GM23338 (cell line): ENCODE results near the gene SYT5. TPM values are rescaled to one million over a fixed set of nuclear protein-coding genes. Genes with fewer than 3 reads are reported as not detected.

Experiments used
- ATAC-seq: fragments of 200-7000 bp; cut with Tn5 transposase; 3 replicates; pipeline ENCODE4 v1.9.1; 2020
- DNase-seq: peaks from one replicate; pipeline ENCODE4 v3.0.0-alpha.2; 2015; ENCODE audit warnings: low spot score
- H2AFZ ChIP-seq: fragments of 200-600 bp; sonication (generic); 2 replicates; pipeline ENCODE4 v1.8.0; 2016; ENCODE audit warnings: antibody characterized with exemption, mild to moderate bottlenecking, moderate library complexity
- H3F3A ChIP-seq: fragments of 200-600 bp; sonication (generic); replicated peaks from 2 replicates; pipeline ENCODE4 v1.8.0; 2017; ENCODE audit warnings: antibody characterized with exemption, mixed run types, low read depth
- H3K27ac ChIP-seq: fragments of 200-600 bp; sonication (generic); 2 replicates; pipeline ENCODE4 v1.6.1; 2016; ENCODE audit warnings: low read depth
- H3K27me3 ChIP-seq: fragments of 200-600 bp; sonication (generic); 2 replicates; pipeline ENCODE4 v1.8.0; 2016; ENCODE audit warnings: mild to moderate bottlenecking, mixed run types, moderate library complexity; ENCODE audit not compliant: insufficient read depth
- H3K36me3 ChIP-seq: fragments of 200-600 bp; sonication (generic); 2 replicates; pipeline ENCODE4 v1.8.0; 2016; ENCODE audit warnings: mild to moderate bottlenecking; ENCODE audit not compliant: insufficient read depth
- H3K4me1 ChIP-seq: fragments of 200-600 bp; sonication (generic); 2 replicates; pipeline ENCODE4 v1.8.0; 2016; ENCODE audit warnings: mild to moderate bottlenecking, moderate library complexity; ENCODE audit not compliant: insufficient read depth
- H3K4me2 ChIP-seq: fragments of 200-600 bp; sonication (generic); 2 replicates; pipeline ENCODE4 v1.7.1; 2017; ENCODE audit warnings: mixed run types
- H3K4me3 ChIP-seq: fragments of 200-600 bp; sonication (generic); 2 replicates; pipeline ENCODE4 v1.6.1; 2016; ENCODE audit warnings: mixed run types
- H3K79me2 ChIP-seq: fragments of 200-600 bp; sonication (generic); replicated peaks from 2 replicates; pipeline ENCODE4 v1.8.0; 2017; ENCODE audit warnings: mild to moderate bottlenecking; ENCODE audit not compliant: insufficient read depth
- H3K9me2 ChIP-seq: fragments of 200-600 bp; sonication (generic); 2 replicates; pipeline ENCODE4 v1.8.0; 2017; ENCODE audit not compliant: insufficient read depth
- H4K20me1 ChIP-seq: fragments of 200-600 bp; sonication (generic); replicated peaks from 2 replicates; pipeline ENCODE4 v1.8.0; 2017; ENCODE audit warnings: mild to moderate bottlenecking; ENCODE audit not compliant: insufficient read depth
- H3K27ac Mint-ChIP-seq: 2 replicates; pipeline ENCODE4 v1.8.0; 2020; ENCODE audit warnings: inconsistent platforms, mild to moderate bottlenecking, moderate library complexity, mixed read lengths
- H3K27me3 Mint-ChIP-seq: 3 replicates; pipeline ENCODE4 v1.8.0; 2022; ENCODE audit warnings: low read depth, mild to moderate bottlenecking, moderate library complexity, mixed read lengths, inconsistent platforms; ENCODE audit not compliant: insufficient read depth, poor library complexity
- H3K36me3 Mint-ChIP-seq: 3 replicates; pipeline ENCODE4 v1.8.0; 2021; ENCODE audit warnings: low read depth, mild to moderate bottlenecking, inconsistent platforms, moderate library complexity, mixed read lengths
- H3K4me1 Mint-ChIP-seq: 3 replicates; pipeline ENCODE4 v1.8.0; 2020; ENCODE audit warnings: mild to moderate bottlenecking, inconsistent platforms, mixed read lengths
- H3K4me3 Mint-ChIP-seq: 3 replicates; pipeline ENCODE4 v1.8.0; 2021; ENCODE audit warnings: moderate library complexity, mild to moderate bottlenecking, inconsistent platforms, mixed read lengths
- H3K9me3 Mint-ChIP-seq: 3 replicates; pipeline ENCODE4 v1.8.0; 2020; ENCODE audit warnings: moderate library complexity, mild to moderate bottlenecking, inconsistent platforms, mixed read lengths
- CREB1 ChIP-seq: fragments of 250-450 bp; sonication (Bioruptor Pico); IDR thresholded peaks from 2 replicates; pipeline ENCODE4 v1.5.0; 2020; ENCODE audit warnings: low read depth, mild to moderate bottlenecking, moderate library complexity
- EZH2 ChIP-seq: fragments of 200-600 bp; sonication (generic); IDR thresholded peaks from one replicate; pipeline ENCODE4 v1.8.0; 2017; ENCODE audit warnings: antibody characterized with exemption, mild to moderate bottlenecking, low read depth; ENCODE audit not compliant: unreplicated experiment
- EZH2phosphoT487 ChIP-seq: fragments of 200-600 bp; sonication (generic); IDR thresholded peaks from one replicate; pipeline ENCODE4 v1.8.1; 2018; ENCODE audit warnings: antibody characterized with exemption; ENCODE audit not compliant: unreplicated experiment
- JUNB ChIP-seq: IDR thresholded peaks from one replicate; pipeline ENCODE4 v1.6.1; 2016; ENCODE audit warnings: antibody characterized with exemption; ENCODE audit not compliant: unreplicated experiment
- NANOG ChIP-seq: IDR thresholded peaks from 2 replicates; pipeline ENCODE4 v1.6.1; 2016; ENCODE audit warnings: antibody characterized with exemption, borderline replicate concordance
- POLR2AphosphoS5 ChIP-seq: IDR thresholded peaks from 2 replicates; pipeline ENCODE4 v1.6.1; 2016; ENCODE audit warnings: antibody characterized with exemption, low read depth
- ZNF114 ChIP-seq: fragments of 250-450 bp; sonication (Bioruptor Pico); IDR thresholded peaks from 2 replicates; pipeline ENCODE4 v1.5.0; 2020; ENCODE audit warnings: mild to moderate bottlenecking, moderate library complexity
- ZNF331 ChIP-seq: fragments of 250-450 bp; sonication (Bioruptor Pico); IDR thresholded peaks from 2 replicates; pipeline ENCODE4 v1.5.0; 2020; ENCODE audit warnings: low read depth, mild to moderate bottlenecking, moderate library complexity
- polyA plus RNA-seq: library from polyadenylated mRNA; unstranded; fragments of >200 nt; fragmentation: Nextera tagmentation; extraction: Ambion mirVana; gene quantifications from 2 replicates; pipeline ENCODE4 v1.2.1, GENCODE V29; 2016
- total RNA-seq: library from RNA; depleted of rRNA; stranded (reverse); fragments of >200 nt; shearing (Covaris generic); gene quantifications from 2 replicates; pipeline ENCODE4 v1.2.3, GENCODE V29; 2014
- TF ChIP-seq, protein P1 (sequence below): IDR thresholded peaks from one replicate; pipeline ENCODE4 v1.6.1; 2018; ENCODE audit warnings: antibody characterized with exemption; ENCODE audit not compliant: unreplicated experiment
- TF ChIP-seq, protein P2 (sequence below): IDR thresholded peaks from 2 replicates; pipeline ENCODE4 v1.6.1; 2016; ENCODE audit warnings: antibody characterized with exemption

SYT5 gene
- total and polyA plus RNA-seq, 2 experiments from 2014 or later: 2.1 to 4.7 TPM

DNA sequence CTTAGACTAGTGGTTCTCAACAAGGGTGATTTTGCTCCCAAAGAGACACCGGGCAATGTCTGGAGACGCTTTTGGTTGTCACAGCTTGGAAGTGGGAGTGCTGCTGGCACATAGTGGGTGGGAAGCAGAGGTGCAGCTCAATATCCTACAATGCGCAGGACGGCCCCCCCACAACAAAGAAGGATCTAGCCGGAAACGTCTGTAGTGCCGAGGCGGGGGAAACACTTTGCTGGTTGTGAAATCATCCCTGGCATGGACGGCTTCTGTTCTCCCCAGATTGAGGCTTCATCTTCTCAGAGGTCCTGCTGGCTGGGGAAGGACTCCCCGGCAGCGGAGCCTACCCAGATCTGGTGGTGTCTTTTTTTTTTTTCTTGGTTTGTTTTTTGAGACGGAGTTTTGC lies 13.4 kb upstream of the SYT5 start:
- H3K36me3 Mint-ChIP-seq: no peaks in the 10 kb centered on the region
- H3K4me1 Mint-ChIP-seq: no peaks in the 10 kb centered on the region
- Histone ChIP-seq H3K79me2 (no peaks in the 10 kb centered on the region), H2AFZ (no peak overlapping the region), H3F3A (no peaks in the 10 kb centered on the region), H3K4me2 (no peak overlapping the region), H3K4me1 (no peaks in the 10 kb centered on the region), H3K4me3 (no peak overlapping the region), H3K9me2 (peaks cover 7% of the 10 kb centered on the region; the same call in 1 of the 2 replicates), H3K27me3 (no peaks in the 10 kb centered on the region), H3K27ac (no peak overlapping the region), H4K20me1 (no peaks in the 10 kb centered on the region), H3K36me3 (no peaks in the 10 kb centered on the region)
- H3K9me3 Mint-ChIP-seq: no peaks in the 10 kb centered on the region
- ATAC-seq (no peak), DNase-seq (no peak)
- peaks cover 3% of the 10 kb centered on the region for H3K27me3 Mint-ChIP-seq
- no peak overlapping the region for H3K4me3 Mint-ChIP-seq
- TF ChIP-seq JUNB (no peak), ZNF114 (no peak), NANOG (no peak), ZNF331 (CRISPR knock-in tag) (no peak), CREB1 (no peak), EZH2 (no peak), EZH2phosphoT487 (no peak)
- TF ChIP-seq, protein P1, sequence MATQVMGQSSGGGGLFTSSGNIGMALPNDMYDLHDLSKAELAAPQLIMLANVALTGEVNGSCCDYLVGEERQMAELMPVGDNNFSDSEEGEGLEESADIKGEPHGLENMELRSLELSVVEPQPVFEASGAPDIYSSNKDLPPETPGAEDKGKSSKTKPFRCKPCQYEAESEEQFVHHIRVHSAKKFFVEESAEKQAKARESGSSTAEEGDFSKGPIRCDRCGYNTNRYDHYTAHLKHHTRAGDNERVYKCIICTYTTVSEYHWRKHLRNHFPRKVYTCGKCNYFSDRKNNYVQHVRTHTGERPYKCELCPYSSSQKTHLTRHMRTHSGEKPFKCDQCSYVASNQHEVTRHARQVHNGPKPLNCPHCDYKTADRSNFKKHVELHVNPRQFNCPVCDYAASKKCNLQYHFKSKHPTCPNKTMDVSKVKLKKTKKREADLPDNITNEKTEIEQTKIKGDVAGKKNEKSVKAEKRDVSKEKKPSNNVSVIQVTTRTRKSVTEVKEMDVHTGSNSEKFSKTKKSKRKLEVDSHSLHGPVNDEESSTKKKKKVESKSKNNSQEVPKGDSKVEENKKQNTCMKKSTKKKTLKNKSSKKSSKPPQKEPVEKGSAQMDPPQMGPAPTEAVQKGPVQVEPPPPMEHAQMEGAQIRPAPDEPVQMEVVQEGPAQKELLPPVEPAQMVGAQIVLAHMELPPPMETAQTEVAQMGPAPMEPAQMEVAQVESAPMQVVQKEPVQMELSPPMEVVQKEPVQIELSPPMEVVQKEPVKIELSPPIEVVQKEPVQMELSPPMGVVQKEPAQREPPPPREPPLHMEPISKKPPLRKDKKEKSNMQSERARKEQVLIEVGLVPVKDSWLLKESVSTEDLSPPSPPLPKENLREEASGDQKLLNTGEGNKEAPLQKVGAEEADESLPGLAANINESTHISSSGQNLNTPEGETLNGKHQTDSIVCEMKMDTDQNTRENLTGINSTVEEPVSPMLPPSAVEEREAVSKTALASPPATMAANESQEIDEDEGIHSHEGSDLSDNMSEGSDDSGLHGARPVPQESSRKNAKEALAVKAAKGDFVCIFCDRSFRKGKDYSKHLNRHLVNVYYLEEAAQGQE: no peak
- H3K27ac Mint-ChIP-seq: no peak overlapping the region

DNA sequence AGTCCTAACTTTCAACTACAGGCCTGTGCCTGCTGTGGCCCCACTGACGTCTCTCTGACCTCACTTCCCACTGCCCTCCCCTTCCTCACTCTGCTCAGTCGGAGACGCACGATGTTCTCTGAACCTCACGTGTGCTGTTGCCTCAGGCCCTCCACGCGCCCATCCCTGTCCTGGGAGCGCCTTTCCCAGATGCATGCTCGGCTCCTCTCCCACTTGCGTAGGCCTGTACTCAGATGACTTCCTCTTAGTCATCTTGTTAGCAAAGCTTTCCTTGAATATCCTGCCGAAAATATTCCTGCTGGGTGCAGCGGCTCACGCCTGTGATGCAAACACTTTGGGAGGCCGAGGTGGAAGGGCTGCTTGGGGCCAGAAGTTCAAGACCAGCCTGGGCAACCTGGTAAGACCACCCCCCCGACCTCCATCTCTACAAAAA lies 9.3 kb upstream of the SYT5 start:
- no peak; the same call in 2 of the 3 replicates for ATAC-seq
- no peaks in the 10 kb centered on the region for H3K36me3 Mint-ChIP-seq
- Histone ChIP-seq H3K36me3 (no peaks in the 10 kb centered on the region), H4K20me1 (no peaks in the 10 kb centered on the region), H3K4me1 (no peaks in the 10 kb centered on the region), H3F3A (no peaks in the 10 kb centered on the region), H3K4me2 (no peak overlapping the region), H2AFZ (0 out of 2 replicates have a peak overlapping the region, but pooled peaks have one; percentile 74), H3K27me3 (no peaks in the 10 kb centered on the region), H3K79me2 (no peaks in the 10 kb centered on the region), H3K27ac (no peak overlapping the region), H3K4me3 (no peak overlapping the region), H3K9me2 (no peaks in the 10 kb centered on the region)
- DNase-seq: no peak
- no peaks in the 10 kb centered on the region for H3K4me1 Mint-ChIP-seq
- no peak overlapping the region for H3K27ac Mint-ChIP-seq
- H3K27me3 Mint-ChIP-seq: peaks cover 6% of the 10 kb centered on the region
- TF ChIP-seq EZH2: no peak
- TF ChIP-seq POLR2AphosphoS5: no peak
- no peak for TF ChIP-seq ZNF331 (CRISPR knock-in tag)
- TF ChIP-seq, protein P2, sequence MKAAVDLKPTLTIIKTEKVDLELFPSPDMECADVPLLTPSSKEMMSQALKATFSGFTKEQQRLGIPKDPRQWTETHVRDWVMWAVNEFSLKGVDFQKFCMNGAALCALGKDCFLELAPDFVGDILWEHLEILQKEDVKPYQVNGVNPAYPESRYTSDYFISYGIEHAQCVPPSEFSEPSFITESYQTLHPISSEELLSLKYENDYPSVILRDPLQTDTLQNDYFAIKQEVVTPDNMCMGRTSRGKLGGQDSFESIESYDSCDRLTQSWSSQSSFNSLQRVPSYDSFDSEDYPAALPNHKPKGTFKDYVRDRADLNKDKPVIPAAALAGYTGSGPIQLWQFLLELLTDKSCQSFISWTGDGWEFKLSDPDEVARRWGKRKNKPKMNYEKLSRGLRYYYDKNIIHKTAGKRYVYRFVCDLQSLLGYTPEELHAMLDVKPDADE: no peak
- H3K9me3 Mint-ChIP-seq: no peaks in the 10 kb centered on the region
- no peak overlapping the region for H3K4me3 Mint-ChIP-seq
